WTC11 (cell line): ENCODE measurements around the gene MDM4. TPM values are rescaled to one million over a fixed set of nuclear protein-coding genes. Genes with fewer than 3 reads are reported as not detected.

Source experiments
- ATAC-seq: fragments of 200-7000 bp; cut with Tn5 transposase; 2 replicates; pipeline ENCODE4 v1.10.0; 2021; ENCODE audit warnings: mild to moderate bottlenecking, moderate library complexity
- CTCF ChIA-PET: fragments of 300-600 bp; sonication (Branson Sonifier 250); formaldehyde crosslinking; loops from one replicate; lab custom pipeline; 2021; ENCODE audit warnings: antibody characterized with exemption; lab: Charles Lee
- POLR2A ChIA-PET: fragments of 350-600 bp; sonication (Branson Sonifier 250); formaldehyde crosslinking; loops from one replicate; lab custom pipeline; 2021; ENCODE audit warnings: antibody characterized with exemption; lab: Charles Lee
- DNase-seq: peaks from one replicate; pipeline ENCODE4 v3.0.0; 2021; ENCODE audit warnings: low spot score
- H3K27ac Mint-ChIP-seq: 2 replicates; pipeline ENCODE4 v1.8.0; 2021; ENCODE audit warnings: mixed read lengths
- H3K27me3 Mint-ChIP-seq: 2 replicates; pipeline ENCODE4 v1.8.0; 2021; ENCODE audit warnings: low read depth, mild to moderate bottlenecking, moderate library complexity, mixed read lengths
- H3K36me3 Mint-ChIP-seq: 2 replicates; pipeline ENCODE4 v1.8.0; 2021; ENCODE audit warnings: mixed read lengths
- H3K4me1 Mint-ChIP-seq: 2 replicates; pipeline ENCODE4 v1.8.0; 2022; ENCODE audit warnings: mixed read lengths
- H3K4me3 Mint-ChIP-seq: 2 replicates; pipeline ENCODE4 v1.8.0; 2021; ENCODE audit warnings: mild to moderate bottlenecking, moderate library complexity, mixed read lengths
- H3K9me3 Mint-ChIP-seq: 2 replicates; pipeline ENCODE4 v1.8.0; 2021; ENCODE audit warnings: mixed read lengths
- CBFB ChIP-seq: sonication (generic); formaldehyde crosslinking; IDR thresholded peaks from 2 replicates; pipeline ENCODE4 v1.8.1; 2022; ENCODE audit warnings: mild to moderate bottlenecking, low read depth, missing genetic modification reagents
- CREB1 ChIP-seq: sonication (generic); formaldehyde crosslinking; IDR thresholded peaks from 2 replicates; pipeline ENCODE4 v1.8.0; 2023; ENCODE audit warnings: mild to moderate bottlenecking, missing genetic modification reagents
- E2F4 ChIP-seq: sonication (generic); formaldehyde crosslinking; IDR thresholded peaks from 2 replicates; pipeline ENCODE4 v1.8.1; 2022; ENCODE audit warnings: low read depth, mild to moderate bottlenecking, moderate library complexity, missing genetic modification reagents, borderline replicate concordance
- ELF4 ChIP-seq: sonication (generic); formaldehyde crosslinking; IDR thresholded peaks from 2 replicates; pipeline ENCODE4 v1.8.1; 2022; ENCODE audit warnings: low read depth, mild to moderate bottlenecking, moderate library complexity, missing genetic modification reagents
- ESRRA ChIP-seq: sonication (generic); formaldehyde crosslinking; IDR thresholded peaks from 2 replicates; pipeline ENCODE4 v1.8.1; 2022; ENCODE audit warnings: mild to moderate bottlenecking, missing genetic modification reagents, borderline replicate concordance
- ETV6 ChIP-seq: sonication (generic); formaldehyde crosslinking; IDR thresholded peaks from 2 replicates; pipeline ENCODE4 v1.8.1; 2022; ENCODE audit warnings: mild to moderate bottlenecking, missing genetic modification reagents
- GRHL2 ChIP-seq: fragments of 250-450 bp; sonication (Bioruptor Pico); IDR thresholded peaks from 2 replicates; pipeline ENCODE4 v1.8.0; 2022; ENCODE audit warnings: mild to moderate bottlenecking, moderate library complexity; ENCODE audit not compliant: insufficient replicate concordance, severe bottlenecking
- HMGXB4 ChIP-seq: sonication (generic); formaldehyde crosslinking; IDR thresholded peaks from 2 replicates; pipeline ENCODE4 v1.8.1; 2023; ENCODE audit warnings: mild to moderate bottlenecking, moderate library complexity, missing genetic modification reagents
- NFE2L1 ChIP-seq: sonication (generic); formaldehyde crosslinking; IDR thresholded peaks from 2 replicates; pipeline ENCODE4 v1.8.1; 2023; ENCODE audit warnings: missing genetic modification reagents
- NR1H2 ChIP-seq: sonication (generic); formaldehyde crosslinking; IDR thresholded peaks from 2 replicates; pipeline ENCODE4 v1.9.0; 2021; ENCODE audit warnings: mild to moderate bottlenecking, moderate library complexity, missing genetic modification reagents
- SMAD4 ChIP-seq: sonication (generic); formaldehyde crosslinking; IDR thresholded peaks from 2 replicates; pipeline ENCODE4 v1.8.0; 2022; ENCODE audit warnings: mild to moderate bottlenecking, missing genetic modification reagents
- SOX15 ChIP-seq: fragments of 250-450 bp; sonication (Bioruptor Pico); IDR thresholded peaks from 2 replicates; pipeline ENCODE4 v1.9.0; 2021; ENCODE audit warnings: mild to moderate bottlenecking
- SP1 ChIP-seq: sonication (generic); formaldehyde crosslinking; conservative IDR thresholded peaks from 2 replicates; pipeline ENCODE4 v1.8.1; 2022; ENCODE audit warnings: missing genetic modification reagents
- TP53 ChIP-seq: sonication (generic); formaldehyde crosslinking; IDR thresholded peaks from 2 replicates; pipeline ENCODE4 v1.8.1; 2023; ENCODE audit warnings: mild to moderate bottlenecking, missing genetic modification reagents
- USF2 ChIP-seq: sonication (generic); formaldehyde crosslinking; IDR thresholded peaks from 2 replicates; pipeline ENCODE4 v1.8.1; 2023; ENCODE audit warnings: mild to moderate bottlenecking, missing genetic modification reagents, moderate library complexity
- ZBTB21 ChIP-seq: sonication (generic); formaldehyde crosslinking; IDR thresholded peaks from 2 replicates; pipeline ENCODE4 v1.8.1; 2023; ENCODE audit warnings: mild to moderate bottlenecking, missing genetic modification reagents, borderline replicate concordance
- ZMAT4 ChIP-seq: fragments of 250-450 bp; sonication (Bioruptor Pico); IDR thresholded peaks from 2 replicates; pipeline ENCODE4 v1.9.0; 2021; ENCODE audit warnings: mild to moderate bottlenecking
- ZNF138 ChIP-seq: sonication (generic); formaldehyde crosslinking; conservative IDR thresholded peaks from 2 replicates; pipeline ENCODE4 v1.8.1; 2022; ENCODE audit warnings: mild to moderate bottlenecking, moderate library complexity, missing genetic modification reagents
- total RNA-seq: library from RNA; stranded (reverse); gene quantifications from 3 replicates; pipeline ENCODE4 v1.2.3, GENCODE V29; 2021

Gene MDM4
- total RNA-seq, 1 experiment from 2014 or later = 76.2 TPM

- ATAC-seq = peak; percentile 42
- Mint-ChIP-seq H3K4me3 (peak overlapping the region; percentile 13), H3K4me1 (peaks cover 82% of the 10 kb centered on the region), H3K27ac (peak overlapping the region; percentile 57), H3K27me3 (peaks cover 25% of the 10 kb centered on the region), H3K36me3 (peaks cover 8% of the 10 kb centered on the region), H3K9me3 (peaks cover 4% of the 10 kb centered on the region; the same call in 1 of the 2 replicates)
- DNase-seq = no peak
- ChIA-PET CTCF (interaction anchor here (0.5 to 3.6 kb wide), 22 partner anchors 8 to 1046 kb away, joined by 3 to 32 read pairs (median 4); partner anchors contain the start of gene MDM4), POLR2A (interaction anchor here (1.3 to 2.0 kb wide), 2 partner anchors 9 to 58 kb away, joined by 3 to 4 read pairs; partner anchors contain the start of gene MDM4)
- no peak for TF ChIP-seq ELF4 (CRISPR knock-in tag)
- no peak for TF ChIP-seq ZNF138
- no peak for TF ChIP-seq SOX15
Measured at GRCh38 chr1:204574016-204574864, 58.0 kb downstream of the MDM4 start.

GRCh38 chr1:204574865-204575163 is 58.6 kb downstream of the MDM4 start:
- Mint-ChIP-seq H3K4me3 (no peak overlapping the region; the same call in 1 of the 2 replicates), H3K27ac (no peak overlapping the region), H3K36me3 (peaks cover 8% of the 10 kb centered on the region), H3K9me3 (peaks cover 4% of the 10 kb centered on the region; the same call in 1 of the 2 replicates), H3K27me3 (peaks cover 23% of the 10 kb centered on the region), H3K4me1 (peaks cover 83% of the 10 kb centered on the region)
- ATAC-seq (no peak), DNase-seq (no peak)
- no peak for TF ChIP-seq ZBTB21 (CRISPR knock-in tag)
- no peak for TF ChIP-seq CREB1 (CRISPR knock-in tag)
- no peak for TF ChIP-seq SP1
- no peak; the same call in 1 of the 2 replicates for TF ChIP-seq HMGXB4
- no peak for TF ChIP-seq ESRRA (CRISPR knock-in tag)
- TF ChIP-seq NFE2L1 = no peak
- no peak for TF ChIP-seq SMAD4
- no peak for TF ChIP-seq USF2 (CRISPR knock-in tag)
- TF ChIP-seq TP53 (CRISPR knock-in tag) = no peak
- TF ChIP-seq E2F4 (CRISPR knock-in tag) = no peak
- no peak for TF ChIP-seq GRHL2 (CRISPR knock-in tag)
- TF ChIP-seq ETV6 (CRISPR knock-in tag) = no peak
- no peak for TF ChIP-seq CBFB (CRISPR knock-in tag)
- no peak for TF ChIP-seq NR1H2 (CRISPR knock-in tag)
- no peak for TF ChIP-seq ZMAT4
- CTCF ChIA-PET = interaction anchor here (0.5 to 3.6 kb wide), 20 partner anchors 9 to 1047 kb away, joined by 3 to 32 read pairs (median 5); partner anchors contain the start of gene MDM4
- POLR2A ChIA-PET = interaction anchor here (2.0 kb wide), 1 partner anchor 59 kb away, joined by 4 read pairs; the partner anchor contains the start of gene MDM4
